IPS DF 4.7 (cell line): ENCODE measurements around the gene EFCAB3.
"Not testable (repeated sequence)": the region's sequence is repeated elsewhere in the genome, so short reads cannot be mapped to it uniquely, and the experiment has no call there.

Source experiments
- DNase-seq: peaks from one replicate; pipeline ENCODE4 v3.0.0-alpha.2; 2013; ENCODE audit warnings: low spot score; ENCODE audit errors: extremely low read depth

EFCAB3 gene

DNA sequence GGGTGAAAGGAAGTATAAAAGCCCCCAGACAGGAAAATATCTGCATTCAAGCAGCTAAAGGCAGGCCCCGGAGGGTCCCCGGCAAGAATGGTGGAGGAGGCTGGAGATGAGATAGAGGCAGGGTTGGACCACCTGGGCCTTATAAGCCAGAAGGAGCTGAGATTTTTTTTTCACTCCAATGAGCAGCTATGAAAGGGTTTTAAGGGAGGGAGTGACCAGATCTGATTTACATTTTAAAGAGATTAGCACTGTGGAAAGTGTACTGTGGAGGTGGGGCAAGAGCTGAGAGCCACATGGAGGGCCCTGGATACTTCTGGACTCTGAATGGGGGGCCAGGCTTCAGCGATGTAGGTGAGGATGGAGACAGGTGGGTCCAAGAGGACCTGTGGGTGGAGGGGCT, 84.1 kb downstream of the EFCAB3 start:
- DNase-seq: not testable (repeated sequence)

DNA sequence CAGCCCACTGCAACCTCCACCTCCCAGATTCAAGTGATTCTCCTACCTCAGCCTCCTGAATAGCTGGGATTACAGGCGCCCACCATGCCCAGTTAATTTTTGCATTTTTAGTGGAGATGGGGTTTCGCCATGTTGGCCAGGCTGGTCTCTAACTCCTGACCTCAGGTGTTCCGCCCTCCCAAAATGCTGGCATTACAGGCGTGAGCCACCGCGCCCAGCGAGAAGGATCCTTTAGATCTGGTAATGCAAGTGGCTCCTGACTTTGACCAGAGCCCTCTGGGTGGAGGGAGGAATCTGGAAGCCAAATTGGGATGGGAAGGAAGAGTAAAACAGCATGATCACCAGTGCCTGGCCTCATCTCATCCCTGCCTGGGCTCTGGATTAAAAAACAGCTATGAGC, 84.9 kb downstream of the EFCAB3 start:
- not testable (repeated sequence) for DNase-seq
